ENCODE data around the gene SYMPK. TPM values are rescaled to one million over a fixed set of nuclear protein-coding genes. Genes with fewer than 3 reads are reported as not detected.

Gene SYMPK
- total and polyA plus RNA-seq, 2 experiments from 2014 or later, result 66.6 to 78.7 TPM

- no peaks in the 10 kb centered on the region for H3K9me3 ChIP-seq (ENCODE audit: low read depth)
- peaks cover 3% of the 10 kb centered on the region for H3K36me3 ChIP-seq
- TF ChIP-seq, protein P1, sequence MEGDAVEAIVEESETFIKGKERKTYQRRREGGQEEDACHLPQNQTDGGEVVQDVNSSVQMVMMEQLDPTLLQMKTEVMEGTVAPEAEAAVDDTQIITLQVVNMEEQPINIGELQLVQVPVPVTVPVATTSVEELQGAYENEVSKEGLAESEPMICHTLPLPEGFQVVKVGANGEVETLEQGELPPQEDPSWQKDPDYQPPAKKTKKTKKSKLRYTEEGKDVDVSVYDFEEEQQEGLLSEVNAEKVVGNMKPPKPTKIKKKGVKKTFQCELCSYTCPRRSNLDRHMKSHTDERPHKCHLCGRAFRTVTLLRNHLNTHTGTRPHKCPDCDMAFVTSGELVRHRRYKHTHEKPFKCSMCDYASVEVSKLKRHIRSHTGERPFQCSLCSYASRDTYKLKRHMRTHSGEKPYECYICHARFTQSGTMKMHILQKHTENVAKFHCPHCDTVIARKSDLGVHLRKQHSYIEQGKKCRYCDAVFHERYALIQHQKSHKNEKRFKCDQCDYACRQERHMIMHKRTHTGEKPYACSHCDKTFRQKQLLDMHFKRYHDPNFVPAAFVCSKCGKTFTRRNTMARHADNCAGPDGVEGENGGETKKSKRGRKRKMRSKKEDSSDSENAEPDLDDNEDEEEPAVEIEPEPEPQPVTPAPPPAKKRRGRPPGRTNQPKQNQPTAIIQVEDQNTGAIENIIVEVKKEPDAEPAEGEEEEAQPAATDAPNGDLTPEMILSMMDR (IDR thresholded peaks at IDR 0.05; ENCODE audit: low read depth, low read length), result no peak
- H3K27ac ChIP-seq, result no peak overlapping the region
- H3K4me1 ChIP-seq (ENCODE audit: low read depth), result peaks cover 16% of the 10 kb centered on the region
- no peaks in the 10 kb centered on the region for H3K27me3 ChIP-seq
- no peak for DNase-seq (ENCODE audit: low read depth in 1 of 2, low spot score in 1 of 2)
- no peak overlapping the region for H3K4me3 ChIP-seq
Measured at GRCh38 chr19:45881082-45881908, 18.3 kb upstream of the SYMPK start.

GRCh38 chr19:45879971-45880370 is 17.0 kb upstream of the SYMPK start:
- TF ChIP-seq, protein P1 (IDR thresholded peaks at IDR 0.05; ENCODE audit: low read depth, low read length), result no peak
- Histone ChIP-seq H3K4me1 (ENCODE audit: low read depth) (peaks cover 19% of the 10 kb centered on the region), H3K27ac (no peak overlapping the region), H3K4me3 (no peak overlapping the region), H3K36me3 (peaks cover 3% of the 10 kb centered on the region), H3K9me3 (ENCODE audit: low read depth) (no peaks in the 10 kb centered on the region), H3K27me3 (no peaks in the 10 kb centered on the region)
- DNase-seq (ENCODE audit: low read depth in 1 of 2, low spot score in 1 of 2), result no peak

- Histone ChIP-seq H3K9me3 (ENCODE audit: low read depth) (no peaks in the 10 kb centered on the region), H3K4me1 (ENCODE audit: low read depth) (peaks cover 19% of the 10 kb centered on the region), H3K36me3 (no peaks in the 10 kb centered on the region), H3K27ac (no peak overlapping the region), H3K4me3 (no peak overlapping the region), H3K27me3 (no peaks in the 10 kb centered on the region)
- TF ChIP-seq, protein P1 (IDR thresholded peaks at IDR 0.05; ENCODE audit: low read depth, low read length), result no peak
- DNase-seq (ENCODE audit: low read depth in 1 of 2, low spot score in 1 of 2), result no peak
Measured at GRCh38 chr19:45879055-45879454, 16.1 kb upstream of the SYMPK start.

- H3K27me3 ChIP-seq, result no peaks in the 10 kb centered on the region
- DNase-seq (ENCODE audit: low read depth in 1 of 2, low spot score in 1 of 2), result no peak
- TF ChIP-seq, protein P1 (IDR thresholded peaks at IDR 0.05; ENCODE audit: low read depth, low read length), result no peak
Measured at GRCh38 chr19:45878043-45878794, 15.3 kb upstream of the SYMPK start.

GRCh38 chr19:45876411-45877197 is 13.7 kb upstream of the SYMPK start:
- TF ChIP-seq, protein P1 (IDR thresholded peaks at IDR 0.05; ENCODE audit: low read depth, low read length), result no peak
- Histone ChIP-seq H3K27me3 (no peaks in the 10 kb centered on the region), H3K4me1 (ENCODE audit: low read depth) (peaks cover 9% of the 10 kb centered on the region), H3K36me3 (no peaks in the 10 kb centered on the region), H3K4me3 (no peak overlapping the region), H3K27ac (peak overlapping the region; percentile 50), H3K9me3 (ENCODE audit: low read depth) (no peaks in the 10 kb centered on the region)
- peak; percentile 41 to 75 for DNase-seq (ENCODE audit: low read depth in 1 of 2, low spot score in 1 of 2)

More at GRCh38 chr19:45878043-45878794, 15.3 kb upstream of the SYMPK start:
- no peaks in the 10 kb centered on the region for H3K36me3 ChIP-seq
- peaks cover 19% of the 10 kb centered on the region for H3K4me1 ChIP-seq (ENCODE audit: low read depth)
- H3K9me3 ChIP-seq (ENCODE audit: low read depth), result no peaks in the 10 kb centered on the region
- no peak overlapping the region for H3K27ac ChIP-seq
- H3K4me3 ChIP-seq, result no peak overlapping the region

Measured in cardiac muscle cell (in vitro differentiated cells and primary cell).